A549 (cell line): ENCODE measurements around the gene CTDSPL. TPM values are rescaled to one million over a fixed set of nuclear protein-coding genes. Genes with fewer than 3 reads are reported as not detected.

Experiments used
- ATAC-seq, 2 experiments: fragments of 200-7000 bp in 1 of 2; fragments of >200 bp in 1 of 2; cut with Nextera tagmentation in 1 of 2; cut with Tn5 transposase in 1 of 2; 3 replicates each; pipeline versions ENCODE4 v1.8.0 to v1.9.1; 2018 to 2020; ENCODE audit warnings: mild to moderate bottlenecking in 1 of 2, moderate library complexity in 1 of 2
- CTCF ChIA-PET: fragments of 300-600 bp; sonication (Branson Sonifier 250); formaldehyde crosslinking; extraction: SDS; loops from one replicate; lab custom pipeline; 2021; ENCODE audit warnings: antibody characterized with exemption, inconsistent platforms; lab: Yijun Ruan, JAX
- POLR2A ChIA-PET: fragments of 350-600 bp; formaldehyde crosslinking; extraction: SDS; loops from one replicate; lab custom pipeline; 2021; ENCODE audit warnings: antibody characterized with exemption, inconsistent platforms; lab: Yijun Ruan, JAX
- DNase-seq, 2 experiments: peaks; one replicate each; pipeline versions ENCODE4 v3.0.0 to v3.0.0-alpha.2; 2011 to 2016; ENCODE audit warnings: low read depth in 1 of 2, low spot score in 1 of 2
- FAIRE-seq: peaks from 2 replicates; lab custom pipeline; 2011; peaks lifted over from hg19 to GRCh38; lab: Jason Lieb, UNC
- H3K27ac ChIP-seq, 2 experiments: fragments of >200 bp; sonication (Bioruptor Twin); formaldehyde crosslinking; 3 replicates each; pipeline ENCODE4 v1.5.1; 2016 to 2017
- H3K4me1 ChIP-seq: fragments of >200 bp; sonication (Bioruptor Twin); formaldehyde crosslinking; 3 replicates; pipeline ENCODE4 v1.6.1; 2016
- H3K4me2 ChIP-seq: fragments of >200 bp; sonication (Bioruptor Twin); formaldehyde crosslinking; 3 replicates; pipeline ENCODE4 v1.6.1; 2016
- H3K4me3 ChIP-seq: fragments of >200 bp; sonication (Bioruptor Twin); formaldehyde crosslinking; 3 replicates; pipeline ENCODE4 v1.5.1; 2016
- H3K9me3 ChIP-seq: fragments of >200 bp; sonication (Bioruptor Twin); formaldehyde crosslinking; 3 replicates; pipeline ENCODE4 v1.6.1; 2016
- CBX8 ChIP-seq: fragments of 200-600 bp; sonication (generic); IDR thresholded peaks from 2 replicates; pipeline ENCODE4 v1.6.1; 2016
- CEBPB ChIP-seq, 2 experiments: fragments of >200 bp in 1 of 2; sonication (Bioruptor Twin) in 1 of 2; formaldehyde crosslinking in 1 of 2; IDR thresholded peaks; 2 replicates each; pipeline ENCODE4 v1.6.1; 2012 to 2016
- EHF ChIP-seq: fragments of 250-450 bp; sonication (Bioruptor Pico); IDR thresholded peaks from 2 replicates; pipeline ENCODE4 v1.5.0; 2020; ENCODE audit warnings: mild to moderate bottlenecking
- FOXS1 ChIP-seq: fragments of 250-450 bp; sonication (Bioruptor Pico); IDR thresholded peaks from 2 replicates; pipeline ENCODE4 v1.5.0; 2020; ENCODE audit warnings: mild to moderate bottlenecking, moderate library complexity
- JUNB ChIP-seq: fragments of >200 bp; sonication (Bioruptor Twin); formaldehyde crosslinking; IDR thresholded peaks from 2 replicates; pipeline ENCODE4 v1.6.1; 2016
- MYC ChIP-seq: IDR thresholded peaks from 2 replicates; pipeline ENCODE4 v1.6.1; 2012; ENCODE audit warnings: mild to moderate bottlenecking, inconsistent platforms, low read length, improper control_type of control experiment, borderline replicate concordance
- NR3C1 ChIP-seq: fragments of >200 bp; sonication (Bioruptor Twin); formaldehyde crosslinking; IDR thresholded peaks from 3 replicates; pipeline ENCODE4 v1.6.1; 2017
- PHF8 ChIP-seq: fragments of 200-600 bp; sonication (generic); IDR thresholded peaks from 2 replicates; pipeline ENCODE4 v1.6.1; 2016; ENCODE audit warnings: low read depth, mild to moderate bottlenecking, antibody characterized with exemption, moderate library complexity, borderline replicate concordance
- POLR2A ChIP-seq: IDR thresholded peaks from 2 replicates; pipeline ENCODE4 v1.6.1; 2012; ENCODE audit warnings: mild to moderate bottlenecking, low read length
- RAD21 ChIP-seq, 2 experiments: fragments of >200 bp in 1 of 2; sonication (Bioruptor Twin) in 1 of 2; formaldehyde crosslinking in 1 of 2; IDR thresholded peaks in 1 of 2; conservative IDR thresholded peaks in 1 of 2; 2 replicates in 1 of 2; 3 replicates in 1 of 2; pipeline ENCODE4 v1.6.1; 2012 to 2018; ENCODE audit warnings: inconsistent platforms in 1 of 2
- RARB ChIP-seq: fragments of 250-450 bp; sonication (Bioruptor Pico); IDR thresholded peaks from 2 replicates; pipeline ENCODE4 v1.8.0; 2021; ENCODE audit warnings: mild to moderate bottlenecking, moderate library complexity
- SREBF2 ChIP-seq: fragments of 450-650 bp; IDR thresholded peaks from 2 replicates; pipeline ENCODE4 v1.6.1; 2014; ENCODE audit warnings: mild to moderate bottlenecking, moderate library complexity
- ZFP36 ChIP-seq: fragments of 450-650 bp; IDR thresholded peaks from 2 replicates; pipeline ENCODE4 v1.6.1; 2014; ENCODE audit warnings: borderline replicate concordance; ENCODE audit not compliant: partially characterized antibody
- ZNF302 ChIP-seq: fragments of 250-450 bp; sonication (Bioruptor Pico); IDR thresholded peaks from 2 replicates; pipeline ENCODE4 v1.9.0; 2021; ENCODE audit warnings: inconsistent platforms, mild to moderate bottlenecking, moderate library complexity
- ZSCAN20 ChIP-seq: fragments of 250-450 bp; sonication (Bioruptor Pico); IDR thresholded peaks from 2 replicates; pipeline ENCODE4 v1.8.0; 2022; ENCODE audit warnings: mild to moderate bottlenecking, moderate library complexity
- WGBS: methylation state at CpG from one replicate; pipeline ENCODE4 v1.1.6; 2017; ENCODE audit errors: missing lambda C conversion rate; 5-methylcytosine and 5-hydroxymethylcytosine counted together
- polyA plus RNA-seq, 4 experiments: library from polyadenylated mRNA; depleted of rRNA in 3 of 4; stranded (reverse); fragments of >200 nt; fragmentation: RNase III in 1 of 4; extraction: RNeasy Plus Mini Kit Qiagen cat#74134 plus additional on column Dnase treatment in 1 of 4; gene quantifications; 2 replicates in 3 of 4; 3 replicates in 1 of 4; pipeline ENCODE4 v1.2.3, GENCODE V29; 2011 to 2017
- TF ChIP-seq, protein P1 (sequence below): fragments of 150-350 bp; IDR thresholded peaks from 2 replicates; pipeline ENCODE4 v1.6.1; 2014; ENCODE audit warnings: low read depth, mild to moderate bottlenecking, low read length
- TF ChIP-seq, protein P2 (sequence below): fragments of >200 bp; sonication (Bioruptor Twin); formaldehyde crosslinking; IDR thresholded peaks from 3 replicates; pipeline ENCODE4 v1.6.1; 2016
- TF ChIP-seq, protein P3 (sequence below): fragments of >200 bp; sonication (Bioruptor Twin); formaldehyde crosslinking; IDR thresholded peaks from 2 replicates; pipeline ENCODE4 v1.6.1; 2016
- TF ChIP-seq, protein P4 (sequence below): fragments of 450-650 bp; IDR thresholded peaks from 2 replicates; pipeline ENCODE4 v1.6.1; 2014; ENCODE audit warnings: antibody characterized with exemption
- TF ChIP-seq, protein P5 (sequence below): IDR thresholded peaks from 2 replicates; pipeline ENCODE4 v1.6.1; 2012
- TF ChIP-seq, protein P6 (sequence below): fragments of >200 bp; sonication (Bioruptor Twin); formaldehyde crosslinking; IDR thresholded peaks from 3 replicates; pipeline ENCODE4 v1.5.1; 2016

CTDSPL gene
- polyA plus RNA-seq, 2 of the 4 experiments (the other 2 are of a cell fraction), result 9.9 to 35.1 TPM

DNA sequence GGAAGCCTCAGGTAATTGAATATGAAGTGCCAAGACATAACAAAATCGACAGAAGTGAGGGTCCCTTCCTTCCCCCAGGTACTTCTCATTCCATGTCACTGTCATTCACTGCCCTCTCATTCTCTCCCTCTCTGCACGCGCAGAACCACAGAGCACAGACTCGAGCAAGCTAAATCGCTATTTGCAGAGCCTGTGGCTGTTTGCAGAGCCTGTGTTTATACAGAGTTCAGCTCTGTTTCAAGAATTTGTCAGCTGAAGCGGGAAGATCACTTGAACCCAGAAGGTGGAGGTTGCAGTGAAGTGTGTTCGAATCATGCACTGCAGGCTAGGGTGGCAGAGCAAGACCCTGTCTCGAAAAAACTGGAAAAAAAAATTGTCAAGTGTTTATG lies 131.4 kb downstream of the CTDSPL start:
- H3K27ac ChIP-seq, result no peak overlapping the region
- FAIRE-seq, result no peak
- CTCF ChIA-PET, result interaction anchor here (1.8 kb wide), 1 partner anchor 10 kb away, joined by 6 read pairs; no protein-coding TSS in a partner anchor
- peaks cover 3% of the 10 kb centered on the region for H3K4me1 ChIP-seq
- WGBS, result 40% methylated on average over 8 of the region's 8 CpGs
- DNase-seq, result no peak
- H3K9me3 ChIP-seq, result no peaks in the 10 kb centered on the region
- ATAC-seq, result no peak
- H3K4me3 ChIP-seq, result no peak overlapping the region
- no peak for TF ChIP-seq NR3C1
- no peak for TF ChIP-seq RAD21 (conservative IDR thresholded peaks at IDR 0.05 in 1 of 2, IDR thresholded peaks at IDR 0.05 in 1 of 2)
- no peak for TF ChIP-seq PHF8
- TF ChIP-seq, protein P1, sequence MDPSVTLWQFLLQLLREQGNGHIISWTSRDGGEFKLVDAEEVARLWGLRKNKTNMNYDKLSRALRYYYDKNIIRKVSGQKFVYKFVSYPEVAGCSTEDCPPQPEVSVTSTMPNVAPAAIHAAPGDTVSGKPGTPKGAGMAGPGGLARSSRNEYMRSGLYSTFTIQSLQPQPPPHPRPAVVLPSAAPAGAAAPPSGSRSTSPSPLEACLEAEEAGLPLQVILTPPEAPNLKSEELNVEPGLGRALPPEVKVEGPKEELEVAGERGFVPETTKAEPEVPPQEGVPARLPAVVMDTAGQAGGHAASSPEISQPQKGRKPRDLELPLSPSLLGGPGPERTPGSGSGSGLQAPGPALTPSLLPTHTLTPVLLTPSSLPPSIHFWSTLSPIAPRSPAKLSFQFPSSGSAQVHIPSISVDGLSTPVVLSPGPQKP, result no peak
- TF ChIP-seq, protein P2, sequence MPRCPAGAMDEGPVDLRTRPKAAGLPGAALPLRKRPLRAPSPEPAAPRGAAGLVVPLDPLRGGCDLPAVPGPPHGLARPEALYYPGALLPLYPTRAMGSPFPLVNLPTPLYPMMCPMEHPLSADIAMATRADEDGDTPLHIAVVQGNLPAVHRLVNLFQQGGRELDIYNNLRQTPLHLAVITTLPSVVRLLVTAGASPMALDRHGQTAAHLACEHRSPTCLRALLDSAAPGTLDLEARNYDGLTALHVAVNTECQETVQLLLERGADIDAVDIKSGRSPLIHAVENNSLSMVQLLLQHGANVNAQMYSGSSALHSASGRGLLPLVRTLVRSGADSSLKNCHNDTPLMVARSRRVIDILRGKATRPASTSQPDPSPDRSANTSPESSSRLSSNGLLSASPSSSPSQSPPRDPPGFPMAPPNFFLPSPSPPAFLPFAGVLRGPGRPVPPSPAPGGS, result no peak
- TF ChIP-seq POLR2A, result no peak
- TF ChIP-seq, protein P3, sequence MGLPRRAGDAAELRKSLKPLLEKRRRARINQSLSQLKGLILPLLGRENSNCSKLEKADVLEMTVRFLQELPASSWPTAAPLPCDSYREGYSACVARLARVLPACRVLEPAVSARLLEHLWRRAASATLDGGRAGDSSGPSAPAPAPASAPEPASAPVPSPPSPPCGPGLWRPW, result no peak
- TF ChIP-seq SREBF2, result no peak
- TF ChIP-seq EHF, result no peak
- no peak for TF ChIP-seq ZSCAN20 (CRISPR knock-in tag)
- no peak overlapping the region for H3K4me2 ChIP-seq
- POLR2A ChIA-PET, result no interaction called here

DNA sequence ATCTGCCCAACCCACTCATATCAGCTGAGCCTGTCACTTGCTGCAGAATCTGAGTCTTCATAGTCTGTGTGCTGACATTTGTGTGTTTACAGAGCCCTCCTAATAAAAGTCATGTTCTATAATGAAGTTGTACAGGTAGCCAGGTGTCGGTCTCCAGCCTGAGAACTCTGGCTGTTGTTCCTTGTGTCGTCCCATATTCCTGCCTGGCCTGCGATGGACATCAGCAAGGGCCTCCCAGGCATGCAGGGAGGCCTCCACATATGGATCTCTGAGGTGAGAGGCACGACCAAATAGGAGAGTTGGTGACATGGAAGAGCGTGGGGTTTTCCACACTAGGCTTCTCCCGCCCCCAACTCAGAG lies 131.8 kb downstream of the CTDSPL start:
- ChIA-PET POLR2A (no interaction called here), CTCF (interaction anchor here (1.8 kb wide), 1 partner anchor 10 kb away, joined by 6 read pairs; no protein-coding TSS in a partner anchor)
- peaks cover 7% of the 10 kb centered on the region for H3K4me1 ChIP-seq
- 65% methylated on average over 6 of the region's 6 CpGs for WGBS
- TF ChIP-seq ZFP36 (no peak), MYC (no peak), FOXS1 (CRISPR knock-in tag) (no peak), CEBPB (IDR thresholded peaks at IDR 0.05) (no peak), CBX8 (no peak), ZNF302 (CRISPR knock-in tag) (no peak), RARB (CRISPR knock-in tag) (no peak), JUNB (no peak)
- TF ChIP-seq, protein P3, result no peak
- TF ChIP-seq, protein P4, sequence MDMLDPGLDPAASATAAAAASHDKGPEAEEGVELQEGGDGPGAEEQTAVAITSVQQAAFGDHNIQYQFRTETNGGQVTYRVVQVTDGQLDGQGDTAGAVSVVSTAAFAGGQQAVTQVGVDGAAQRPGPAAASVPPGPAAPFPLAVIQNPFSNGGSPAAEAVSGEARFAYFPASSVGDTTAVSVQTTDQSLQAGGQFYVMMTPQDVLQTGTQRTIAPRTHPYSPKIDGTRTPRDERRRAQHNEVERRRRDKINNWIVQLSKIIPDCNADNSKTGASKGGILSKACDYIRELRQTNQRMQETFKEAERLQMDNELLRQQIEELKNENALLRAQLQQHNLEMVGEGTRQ, result no peak
- TF ChIP-seq, protein P5, sequence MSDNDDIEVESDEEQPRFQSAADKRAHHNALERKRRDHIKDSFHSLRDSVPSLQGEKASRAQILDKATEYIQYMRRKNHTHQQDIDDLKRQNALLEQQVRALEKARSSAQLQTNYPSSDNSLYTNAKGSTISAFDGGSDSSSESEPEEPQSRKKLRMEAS, result no peak
- TF ChIP-seq, protein P6, sequence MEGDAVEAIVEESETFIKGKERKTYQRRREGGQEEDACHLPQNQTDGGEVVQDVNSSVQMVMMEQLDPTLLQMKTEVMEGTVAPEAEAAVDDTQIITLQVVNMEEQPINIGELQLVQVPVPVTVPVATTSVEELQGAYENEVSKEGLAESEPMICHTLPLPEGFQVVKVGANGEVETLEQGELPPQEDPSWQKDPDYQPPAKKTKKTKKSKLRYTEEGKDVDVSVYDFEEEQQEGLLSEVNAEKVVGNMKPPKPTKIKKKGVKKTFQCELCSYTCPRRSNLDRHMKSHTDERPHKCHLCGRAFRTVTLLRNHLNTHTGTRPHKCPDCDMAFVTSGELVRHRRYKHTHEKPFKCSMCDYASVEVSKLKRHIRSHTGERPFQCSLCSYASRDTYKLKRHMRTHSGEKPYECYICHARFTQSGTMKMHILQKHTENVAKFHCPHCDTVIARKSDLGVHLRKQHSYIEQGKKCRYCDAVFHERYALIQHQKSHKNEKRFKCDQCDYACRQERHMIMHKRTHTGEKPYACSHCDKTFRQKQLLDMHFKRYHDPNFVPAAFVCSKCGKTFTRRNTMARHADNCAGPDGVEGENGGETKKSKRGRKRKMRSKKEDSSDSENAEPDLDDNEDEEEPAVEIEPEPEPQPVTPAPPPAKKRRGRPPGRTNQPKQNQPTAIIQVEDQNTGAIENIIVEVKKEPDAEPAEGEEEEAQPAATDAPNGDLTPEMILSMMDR, result no peak
- TF ChIP-seq, protein P2, result no peak
- no peak overlapping the region for H3K27ac ChIP-seq
- ATAC-seq, result no peak
- H3K9me3 ChIP-seq, result no peaks in the 10 kb centered on the region
- no peak overlapping the region for H3K4me2 ChIP-seq
- no peak for FAIRE-seq
- no peak for DNase-seq
- H3K4me3 ChIP-seq, result no peak overlapping the region
